ENCODE data around the gene PIM3. TPM values are rescaled to one million over a fixed set of nuclear protein-coding genes. Genes with fewer than 3 reads are reported as not detected.
A peak's percentile ranks its signal among the peaks of the same experiment; 100 is the strongest.
"Not testable (repeated sequence)": the region's sequence is repeated elsewhere in the genome, so short reads cannot be mapped to it uniquely, and the experiment has no call there.

Gene PIM3
- total RNA-seq, 1 experiment from 2014 or later: 33.0 TPM

- DNase-seq (ENCODE audit: extremely low read depth, low read depth): no peak
Observed at GRCh38 chr22:49977578-49977977, 17.0 kb downstream of the PIM3 start.

- DNase-seq (ENCODE audit: extremely low read depth, low read depth): peak; percentile 30
Observed at GRCh38 chr22:49979587-49980264, 19.2 kb downstream of the PIM3 start.

DNA sequence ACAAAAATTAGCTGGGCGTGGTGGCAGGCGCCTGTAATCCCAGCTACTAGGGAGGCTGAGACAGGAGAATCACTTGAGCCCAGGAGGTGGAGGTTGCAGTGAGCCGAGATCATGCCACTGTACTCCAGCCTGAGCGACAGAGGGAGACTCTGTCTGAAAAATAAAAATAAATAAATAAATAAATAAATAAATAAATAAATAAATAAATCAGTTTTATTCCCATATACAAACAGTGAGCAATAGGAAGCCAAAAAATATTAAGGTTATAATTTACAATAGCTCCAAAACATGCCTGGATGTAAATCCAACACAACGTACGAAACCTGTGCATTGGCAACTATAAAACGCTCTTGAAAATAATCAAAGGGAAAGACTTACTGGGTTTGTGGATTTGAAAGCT is 21.2 kb downstream of the PIM3 start:
- DNase-seq (ENCODE audit: extremely low read depth, low read depth): not testable (repeated sequence)

DNA sequence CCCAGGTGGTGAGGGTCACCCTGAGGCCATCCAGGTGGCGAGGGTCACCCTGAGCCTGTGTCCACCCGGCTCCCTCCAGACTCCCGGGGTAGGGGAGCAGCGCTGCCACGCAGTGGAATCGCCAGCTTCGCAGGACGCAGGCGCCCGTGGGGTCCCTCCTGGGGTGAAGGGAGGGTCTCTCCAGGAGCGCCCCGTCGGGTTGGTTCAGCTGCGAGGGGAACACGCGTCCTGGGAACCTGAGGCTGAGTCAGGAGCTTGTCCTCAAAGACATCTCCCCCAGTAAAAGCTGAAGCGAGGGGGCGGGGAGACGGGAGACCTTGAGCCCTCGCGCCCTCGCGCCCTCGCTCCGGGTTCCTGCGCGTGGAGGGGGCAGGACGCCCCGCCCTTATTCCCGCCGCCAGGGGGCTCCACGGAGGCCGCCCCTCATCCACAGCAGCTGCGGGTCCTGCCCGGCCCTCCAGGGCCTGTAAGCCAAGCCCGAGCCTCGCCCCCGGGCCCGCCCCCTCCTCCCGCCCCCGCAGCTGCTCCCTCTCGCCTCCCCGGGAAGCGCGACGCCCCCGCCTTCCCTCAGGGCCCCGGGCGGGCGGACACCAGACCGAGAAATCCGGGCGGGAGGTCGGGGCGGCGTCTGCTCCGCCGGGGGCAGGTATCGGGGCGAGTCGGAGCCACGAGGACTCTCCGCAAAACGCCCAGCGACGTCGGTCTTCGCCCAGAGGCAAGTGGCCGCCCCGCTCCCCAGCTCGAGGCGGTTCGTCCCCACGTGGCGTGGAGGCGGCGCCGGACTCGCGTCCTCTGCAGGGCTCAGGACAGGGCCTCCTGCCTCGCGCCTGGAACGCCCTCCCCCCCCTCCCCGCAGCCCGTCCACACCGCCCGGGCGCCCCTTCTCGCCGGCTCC is 22.8 kb downstream of the PIM3 start:
- DNase-seq (ENCODE audit: extremely low read depth, low read depth): no peak

- no peak for DNase-seq (ENCODE audit: extremely low read depth, low read depth)
Observed at GRCh38 chr22:49986325-49986724, 25.8 kb downstream of the PIM3 start.

DNA sequence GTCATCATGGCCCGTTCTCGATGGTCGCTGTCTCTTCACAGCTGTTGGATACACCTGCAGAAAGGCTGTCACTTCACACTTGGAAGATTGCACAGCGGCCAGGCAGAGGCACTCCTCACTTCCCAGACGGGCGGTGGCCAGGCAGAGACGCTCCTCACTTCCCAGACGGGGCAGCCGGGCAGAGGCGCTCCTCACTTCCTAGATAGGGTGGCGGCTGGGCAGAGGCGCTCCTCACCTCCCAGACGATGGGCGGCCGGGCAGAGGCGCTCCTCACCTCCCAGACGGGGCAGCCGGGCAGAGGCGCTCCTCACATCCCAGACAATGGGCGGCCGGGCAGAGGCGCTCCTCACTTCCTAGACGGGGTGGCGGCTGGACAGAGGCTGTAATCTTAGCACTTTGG is 29.3 kb downstream of the PIM3 start:
- DNase-seq (ENCODE audit: extremely low read depth, low read depth): not testable (repeated sequence)

DNA sequence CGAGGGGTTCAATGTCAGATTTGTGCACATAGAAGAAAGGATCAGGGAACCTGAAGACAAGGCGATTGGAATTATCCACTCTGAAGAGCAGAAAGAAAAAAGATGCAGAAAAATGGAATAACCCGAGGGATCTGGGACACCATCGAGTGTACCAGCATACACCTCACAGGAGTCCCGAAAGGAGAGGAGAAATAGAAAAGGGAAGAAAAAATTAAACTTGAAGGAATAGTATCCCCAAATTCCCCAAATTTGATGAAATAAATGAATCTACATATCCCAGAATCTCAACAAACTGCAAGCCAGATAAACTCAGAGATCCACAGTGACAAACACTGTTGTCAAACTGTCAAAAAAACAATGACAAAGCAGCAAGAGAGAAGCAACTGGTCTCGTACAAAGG is 30.6 kb downstream of the PIM3 start:
- DNase-seq (ENCODE audit: extremely low read depth, low read depth): no peak

GRCh38 chr22:49991907-49992533 is 31.4 kb downstream of the PIM3 start:
- DNase-seq (ENCODE audit: extremely low read depth, low read depth): no peak

DNA sequence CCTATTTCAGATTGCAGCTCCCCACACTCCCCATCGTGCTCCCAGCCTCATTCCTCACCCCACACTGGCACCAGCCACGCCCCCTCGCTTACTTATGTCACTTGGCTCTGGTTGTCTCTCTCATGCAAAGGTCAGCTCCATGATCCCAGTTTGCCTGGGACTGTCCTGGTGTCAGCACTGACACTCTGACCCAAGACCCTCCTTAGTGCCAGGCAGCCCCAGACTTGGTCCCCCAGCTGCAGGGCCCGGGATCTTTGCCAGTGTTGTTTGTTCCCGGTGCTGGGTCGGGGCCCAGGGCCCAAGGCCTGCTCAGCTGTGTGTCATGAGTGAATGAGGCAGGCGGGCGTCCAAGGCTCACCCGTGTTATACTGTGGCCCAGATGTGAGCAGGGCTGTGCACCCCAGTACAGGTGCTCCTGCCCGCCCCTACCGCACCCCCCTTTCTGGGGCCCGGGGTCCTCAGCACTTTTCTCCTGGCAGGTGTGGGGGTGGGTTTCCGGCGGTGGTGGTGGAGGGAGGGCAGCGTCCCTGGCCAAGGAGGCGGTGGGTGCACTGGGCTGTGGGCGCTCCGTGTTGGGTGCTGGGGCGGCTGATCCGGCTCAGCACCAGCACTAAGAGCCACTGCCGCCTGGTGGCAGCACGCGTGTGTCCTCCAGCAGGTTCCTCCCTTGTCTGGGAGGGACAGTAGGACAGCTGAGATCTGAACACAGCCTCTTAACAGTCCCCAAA is 32.5 kb downstream of the PIM3 start:
- DNase-seq (ENCODE audit: extremely low read depth, low read depth): peak; percentile 44

DNA sequence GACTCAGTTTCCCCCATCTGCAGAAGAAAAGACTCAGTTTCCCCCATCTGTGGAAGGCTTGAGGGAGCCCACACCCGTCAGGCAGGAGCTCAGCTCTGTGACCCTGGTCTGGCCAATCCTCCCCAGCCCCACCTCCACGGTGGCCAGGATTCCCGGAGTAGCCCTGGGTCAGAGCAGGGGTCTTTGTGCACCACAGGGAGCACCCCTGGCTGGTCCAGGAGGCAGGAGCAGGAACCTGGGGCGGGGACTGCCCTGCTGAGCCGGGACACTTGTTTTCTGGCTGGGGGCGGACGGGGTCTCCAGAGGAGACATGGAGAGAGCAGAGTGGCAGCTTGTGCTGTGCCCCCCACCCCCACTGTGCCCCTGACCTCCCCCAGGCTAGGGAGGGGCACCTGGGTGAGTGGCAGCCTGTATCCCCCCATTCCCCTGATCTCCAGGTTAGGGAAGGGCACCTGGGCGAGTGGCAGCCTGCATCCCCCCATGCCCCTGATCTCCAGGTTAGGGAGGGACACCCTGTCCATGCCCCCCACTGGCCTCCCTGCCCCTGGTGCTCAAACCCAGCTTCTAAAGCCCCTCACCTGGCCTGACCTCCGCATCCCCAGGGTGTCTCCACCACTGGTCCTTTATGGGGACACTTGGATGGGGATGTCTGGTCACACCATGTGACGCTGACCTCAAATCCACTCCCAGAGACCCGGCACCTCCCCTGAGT is 33.2 kb downstream of the PIM3 start:
- no peak for DNase-seq (ENCODE audit: extremely low read depth, low read depth)

- DNase-seq (ENCODE audit: extremely low read depth, low read depth): no peak
Observed at GRCh38 chr22:49994361-49995040, 33.9 kb downstream of the PIM3 start.

GRCh38 chr22:49995041-49995360 is 34.4 kb downstream of the PIM3 start:
- DNase-seq (ENCODE audit: extremely low read depth, low read depth): no peak

GRCh38 chr22:49995361-49996118 is 35.0 kb downstream of the PIM3 start:
- no peak for DNase-seq (ENCODE audit: extremely low read depth, low read depth)

- DNase-seq (ENCODE audit: extremely low read depth, low read depth): no peak
Observed at GRCh38 chr22:49996119-49996517, 35.5 kb downstream of the PIM3 start.

DNA sequence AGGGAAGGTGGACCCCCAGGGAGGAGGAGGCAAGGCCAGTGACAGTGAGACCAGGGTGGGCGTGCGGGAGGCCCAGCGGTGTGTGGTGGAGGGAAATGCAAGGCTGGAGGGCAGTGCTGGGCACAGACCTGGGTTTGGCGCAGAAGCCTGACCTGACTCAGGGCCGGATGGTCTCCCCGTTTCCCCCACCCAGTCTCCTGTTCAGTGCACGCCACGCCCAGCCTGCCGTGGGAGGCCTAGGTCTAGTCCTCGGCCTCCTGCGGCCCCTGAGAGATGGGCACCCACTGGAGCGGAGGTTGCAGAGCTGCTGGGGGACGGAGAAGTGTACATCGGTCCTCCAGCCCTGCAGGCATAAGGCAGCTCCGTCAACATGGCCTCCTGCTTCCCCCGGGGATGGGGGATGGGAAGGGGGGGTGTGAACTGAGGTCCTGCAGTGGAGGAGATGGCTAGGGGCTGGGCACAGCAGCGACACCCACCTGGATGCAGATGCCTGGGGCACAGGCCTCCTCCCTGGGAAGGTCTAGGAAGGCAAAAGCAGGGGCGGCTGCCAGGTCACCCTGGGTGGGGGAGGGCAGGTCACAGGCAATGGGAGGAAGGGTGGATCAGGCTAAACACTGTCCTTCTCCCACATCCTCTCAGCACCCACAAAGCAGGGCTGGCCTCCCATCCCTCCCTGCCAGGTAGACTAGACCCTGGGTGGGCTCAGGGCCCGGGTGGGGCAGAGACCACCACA is 36.1 kb downstream of the PIM3 start:
- DNase-seq (ENCODE audit: extremely low read depth, low read depth): no peak

DNA sequence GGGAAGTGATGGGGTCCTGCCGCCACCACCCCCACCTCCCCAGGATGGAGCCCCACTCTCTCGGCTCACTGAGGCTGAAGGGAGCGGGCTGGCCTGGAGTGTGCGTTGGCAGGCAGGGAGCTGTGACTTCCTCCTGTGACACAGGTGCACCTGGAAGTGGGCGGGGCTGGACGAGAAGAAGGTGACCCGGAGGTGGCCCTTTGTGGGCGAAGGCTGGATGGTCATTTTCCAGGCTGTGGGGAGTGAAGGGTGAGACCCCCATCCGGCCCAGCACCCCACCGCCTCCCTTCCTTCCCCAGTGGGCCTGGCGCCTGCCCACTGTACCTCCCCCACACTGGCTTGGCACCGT is 36.7 kb downstream of the PIM3 start:
- DNase-seq (ENCODE audit: extremely low read depth, low read depth): no peak

DNA sequence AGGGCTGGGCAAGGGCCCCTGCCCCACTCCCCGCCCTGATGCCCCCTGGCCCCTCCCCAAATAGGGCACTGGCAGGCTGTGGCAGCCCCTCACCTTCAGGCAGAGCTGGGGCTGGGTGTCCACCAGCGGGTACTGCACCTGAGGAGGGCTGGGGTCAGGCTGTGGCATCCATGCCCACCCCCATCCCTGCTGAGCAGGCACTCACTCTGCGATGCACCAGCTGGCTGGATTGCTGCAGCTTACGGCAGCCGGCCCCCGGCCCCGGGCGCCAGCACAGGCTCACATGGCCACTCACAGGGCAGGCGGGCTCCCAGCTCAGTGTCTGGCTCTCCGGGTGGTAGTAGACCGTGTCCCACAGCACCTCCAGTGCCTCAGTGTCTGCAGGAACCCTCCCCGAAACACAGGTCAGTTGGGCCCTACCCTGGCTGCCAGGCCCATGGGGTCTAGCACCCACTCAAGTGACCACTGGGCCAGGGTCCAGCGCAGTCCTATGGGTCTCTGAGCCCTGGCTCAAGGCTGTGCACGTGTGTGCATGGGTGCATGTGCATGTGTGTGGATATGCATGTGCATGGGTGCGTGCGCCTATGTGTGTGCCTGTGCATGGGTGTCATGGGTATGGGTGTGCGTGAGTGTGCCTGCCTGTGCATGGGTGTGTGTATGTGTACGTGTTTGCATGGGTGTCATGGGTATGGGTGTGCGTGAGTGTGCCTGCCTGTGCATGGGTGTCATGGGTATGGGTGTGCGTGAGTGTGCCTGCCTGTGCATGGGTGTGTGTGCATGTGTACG is 37.6 kb downstream of the PIM3 start:
- DNase-seq (ENCODE audit: extremely low read depth, low read depth): no peak

- no peak for DNase-seq (ENCODE audit: extremely low read depth, low read depth)
Observed at GRCh38 chr22:49998718-49999062, 38.1 kb downstream of the PIM3 start.
